Ovary (tissue), 3 donors: ENCODE results near the gene TMEM258.

ENCODE experiments used
- CTCF ChIP-seq, 3 donors: fragments of 450-650 bp in 2 of 3; fragments of 200-600 bp in 1 of 3; IDR thresholded peaks; one replicate each; pipeline versions ENCODE4 v1.5.1 to v1.8.0; 2016 to 2022; ENCODE audit warnings: antibody characterized with exemption in 3 of 3, mild to moderate bottlenecking in 1 of 3
- EP300 ChIP-seq: sonication (generic); formaldehyde crosslinking; IDR thresholded peaks from one replicate; pipeline ENCODE4 v1.6.1; 2017; ENCODE audit warnings: antibody characterized with exemption
- POLR2A ChIP-seq: fragments of 450-650 bp; IDR thresholded peaks from one replicate; pipeline ENCODE4 v1.6.1; 2017; ENCODE audit warnings: antibody characterized with exemption, mild to moderate bottlenecking, moderate library complexity
- donor health status: DM: no; HTN: no; CAD: no.

GRCh38 chr11:61749591-61750217 lies 42.7 kb downstream of the TMEM258 start:
- no peak for TF ChIP-seq CTCF (IDR thresholded peaks at IDR 0.05)
- no peak for TF ChIP-seq POLR2A
- TF ChIP-seq EP300 = no peak
